ENCODE measurements around the gene HOMER1.
A peak's percentile ranks its signal among the peaks of the same experiment; 100 is the strongest.
"Not testable (repeated sequence)": the region's sequence is repeated elsewhere in the genome, so short reads cannot be mapped to it uniquely, and the experiment has no call there.

The HOMER1 gene

GRCh38 chr5:79518718-79519117 lies 4.8 kb upstream of the HOMER1 start:
- H3K27ac ChIP-seq = no peak overlapping the region

DNA sequence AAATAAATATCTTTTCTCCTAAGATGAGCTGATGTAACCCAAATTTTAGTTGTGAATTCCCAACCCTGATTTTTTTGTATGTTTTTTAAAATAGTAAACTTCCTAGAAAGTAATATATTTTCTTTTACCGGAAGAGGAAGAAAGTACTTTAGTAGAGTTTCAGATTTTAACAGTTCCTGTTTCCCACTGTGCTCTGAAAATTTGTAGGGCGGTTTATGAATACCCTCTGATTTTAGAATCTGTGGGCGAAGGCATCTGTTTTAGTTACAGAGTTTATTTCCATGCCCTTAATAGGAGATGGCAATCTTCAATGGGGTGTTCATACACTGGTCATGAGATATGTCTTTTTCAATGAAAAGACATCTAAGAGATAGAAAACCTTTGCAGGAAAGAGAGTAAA lies 3.7 kb upstream of the HOMER1 start:
- no peak overlapping the region for H3K27ac ChIP-seq
- no peak overlapping the region for H3K4me3 ChIP-seq

More at GRCh38 chr5:79518718-79519117, 4.8 kb upstream of the HOMER1 start:
- H3K4me3 ChIP-seq = no peak overlapping the region

GRCh38 chr5:79516986-79517385 lies 3.1 kb upstream of the HOMER1 start:
- H3K27ac ChIP-seq = no peak overlapping the region
- H3K4me3 ChIP-seq = no peak overlapping the region

GRCh38 chr5:79516331-79516730 lies 2.4 kb upstream of the HOMER1 start:
- H3K27ac ChIP-seq = not testable (repeated sequence)

GRCh38 chr5:79514391-79515105 lies 614 bp upstream of the HOMER1 start:
- Histone ChIP-seq H3K27ac (peak overlapping the region; percentile 66 to 99 (median 96)), H3K4me3 (peak overlapping the region; percentile 65 to 94 (median 91))

More at GRCh38 chr5:79516331-79516730, 2.4 kb upstream of the HOMER1 start:
- not testable (repeated sequence) for H3K4me3 ChIP-seq

DNA sequence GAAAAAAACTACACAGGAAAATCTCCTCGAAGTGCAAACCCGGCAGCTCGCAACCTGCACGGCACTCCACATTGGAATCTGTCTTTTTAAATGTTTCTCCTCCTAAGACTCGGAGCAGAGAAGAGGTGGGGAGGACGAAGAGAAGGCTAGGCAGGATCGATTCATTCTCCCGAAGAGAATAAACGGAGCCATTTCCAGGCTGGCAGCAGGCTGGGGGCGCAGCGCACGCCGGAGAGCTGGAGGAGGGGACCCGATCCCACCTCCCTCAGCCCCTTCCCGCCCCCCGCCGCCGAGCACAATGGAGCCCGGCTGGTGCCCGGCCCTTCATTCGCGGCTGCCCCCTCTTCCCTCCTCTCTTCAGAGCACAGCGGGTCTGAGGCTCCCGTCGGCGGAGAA lies 628 bp downstream of the HOMER1 start:
- Histone ChIP-seq H3K27ac (peak overlapping the region; percentile 66 to 99 (median 96)), H3K4me3 (peak overlapping the region; percentile 65 to 94 (median 91))

- peak overlapping the region in 14 of 21 experiments; percentile 85 to 98 (median 96) for H3K27ac ChIP-seq
- H3K4me3 ChIP-seq = peak overlapping the region; percentile 65 to 94 (median 91)
Measured at GRCh38 chr5:79512471-79513307, 1.2 kb downstream of the HOMER1 start.

GRCh38 chr5:79512049-79512448 lies 1.9 kb downstream of the HOMER1 start:
- H3K27ac ChIP-seq = no peak overlapping the region
- peak overlapping the region; percentile 65 to 94 (median 91) for H3K4me3 ChIP-seq

GRCh38 chr5:79510638-79511037 lies 3.3 kb downstream of the HOMER1 start:
- H3K27ac ChIP-seq = no peak overlapping the region
- H3K4me3 ChIP-seq = no peak overlapping the region

- Histone ChIP-seq H3K4me3 (no peak overlapping the region), H3K27ac (no peak overlapping the region)
Measured at GRCh38 chr5:79509244-79509885, 4.6 kb downstream of the HOMER1 start.

DNA sequence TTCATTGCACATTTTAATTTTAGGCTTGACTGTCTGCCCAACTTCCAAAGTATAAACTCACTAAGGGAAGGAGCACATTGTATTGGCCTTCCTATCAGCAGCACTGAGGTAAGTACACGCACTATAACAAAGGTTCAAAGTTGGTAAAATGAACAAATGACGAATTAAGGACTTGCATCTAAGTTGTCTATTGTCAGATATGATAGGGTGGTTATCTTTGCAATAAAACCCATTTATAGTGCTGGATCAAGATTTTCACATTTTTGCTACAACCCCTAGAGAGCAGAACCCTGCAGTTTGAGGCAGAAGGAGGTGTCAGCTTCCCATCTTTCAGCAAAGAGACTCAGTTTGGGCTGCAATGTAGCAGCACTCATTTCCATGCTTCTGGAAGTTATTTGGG lies 5.1 kb downstream of the HOMER1 start:
- Histone ChIP-seq H3K27ac (no peak overlapping the region), H3K4me3 (no peak overlapping the region)

DNA sequence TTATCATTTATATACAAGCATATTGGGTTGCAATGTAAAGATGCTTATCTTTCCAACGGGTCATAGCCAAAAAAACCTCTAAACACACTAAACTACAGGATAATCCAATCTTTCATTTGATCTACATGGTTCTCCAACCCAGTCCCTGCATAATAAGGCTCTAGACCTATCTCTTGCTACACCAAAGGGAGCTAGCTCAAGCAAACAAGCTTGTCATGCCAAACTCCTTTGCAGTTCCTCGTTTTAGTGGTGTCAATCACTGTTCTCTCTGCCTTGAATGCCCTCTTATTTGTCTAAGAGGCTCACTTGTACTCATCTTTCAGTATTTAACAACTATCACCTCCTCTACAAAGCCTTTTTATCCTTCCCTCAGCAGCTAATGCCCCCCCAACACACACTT lies 5.6 kb downstream of the HOMER1 start:
- no peak overlapping the region for H3K4me3 ChIP-seq
- no peak overlapping the region for H3K27ac ChIP-seq

- Histone ChIP-seq H3K4me3 (no peak overlapping the region), H3K27ac (no peak overlapping the region)
Measured at GRCh38 chr5:79507251-79508205, 6.4 kb downstream of the HOMER1 start.

GRCh38 chr5:79505138-79505537 lies 8.8 kb downstream of the HOMER1 start:
- Histone ChIP-seq H3K4me3 (no peak overlapping the region), H3K27ac (no peak overlapping the region)

DNA sequence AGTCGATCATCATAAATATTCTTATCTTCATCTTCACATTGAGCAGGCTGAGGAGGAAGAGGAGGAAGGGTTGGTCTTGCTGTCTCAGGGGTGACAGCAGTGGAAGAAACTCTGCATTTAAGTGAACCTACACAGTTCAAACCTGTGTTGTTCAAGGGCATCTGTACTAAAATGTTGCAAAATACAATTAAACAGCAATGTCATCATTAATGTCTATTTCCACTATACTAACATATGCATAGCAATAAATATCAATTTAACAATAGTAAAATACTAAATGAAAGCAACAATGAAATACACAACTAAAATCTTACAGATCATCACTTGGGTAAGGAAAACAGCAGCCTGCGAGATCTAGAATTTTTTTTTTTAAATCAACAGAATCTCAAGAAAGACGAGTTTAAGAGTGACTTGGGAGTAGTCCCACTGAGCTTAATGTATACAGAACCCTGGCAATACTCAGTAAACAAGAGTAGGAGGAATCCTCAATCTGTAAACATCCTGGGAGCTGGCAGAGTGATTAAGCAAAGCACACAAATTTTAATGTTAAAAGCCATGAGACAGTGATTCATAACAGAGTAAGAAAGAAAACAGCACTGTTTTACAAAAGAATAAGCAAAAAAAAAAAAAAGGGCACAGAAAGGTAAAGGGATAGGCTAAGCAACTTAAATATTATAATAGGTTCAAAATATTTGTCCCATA lies 10.0 kb downstream of the HOMER1 start:
- Histone ChIP-seq H3K27ac (no peak overlapping the region), H3K4me3 (no peak overlapping the region)

DNA sequence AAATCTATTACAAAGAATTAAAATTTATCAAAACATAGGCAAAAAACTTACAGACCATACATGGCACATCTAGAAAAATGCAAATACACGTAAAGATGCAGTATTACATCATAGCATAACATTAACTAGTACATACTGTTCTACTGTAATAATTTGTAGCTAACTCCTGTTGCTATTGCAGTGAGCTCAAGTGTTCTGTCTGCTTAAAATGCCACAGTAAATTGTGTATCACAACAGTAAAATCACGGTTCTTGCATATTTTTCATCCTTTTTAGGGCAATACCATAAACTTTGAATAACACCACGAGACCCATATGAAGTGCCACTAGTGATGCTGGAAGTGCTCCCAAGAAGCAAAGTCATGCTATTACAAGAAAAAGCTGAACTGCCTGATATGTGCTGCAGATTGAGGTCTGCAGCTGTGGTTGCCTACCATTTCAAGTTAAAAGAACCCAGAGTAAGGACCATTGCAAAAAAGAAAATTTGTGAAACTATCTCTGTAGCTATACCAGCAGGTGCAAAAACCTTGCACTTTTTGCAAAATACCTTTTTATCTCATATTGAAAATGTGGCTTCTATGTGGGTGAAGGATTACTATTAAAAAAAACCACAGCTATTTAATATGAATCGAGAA lies 14.2 kb downstream of the HOMER1 start:
- Histone ChIP-seq H3K27ac (no peak overlapping the region), H3K4me3 (no peak overlapping the region)

DNA sequence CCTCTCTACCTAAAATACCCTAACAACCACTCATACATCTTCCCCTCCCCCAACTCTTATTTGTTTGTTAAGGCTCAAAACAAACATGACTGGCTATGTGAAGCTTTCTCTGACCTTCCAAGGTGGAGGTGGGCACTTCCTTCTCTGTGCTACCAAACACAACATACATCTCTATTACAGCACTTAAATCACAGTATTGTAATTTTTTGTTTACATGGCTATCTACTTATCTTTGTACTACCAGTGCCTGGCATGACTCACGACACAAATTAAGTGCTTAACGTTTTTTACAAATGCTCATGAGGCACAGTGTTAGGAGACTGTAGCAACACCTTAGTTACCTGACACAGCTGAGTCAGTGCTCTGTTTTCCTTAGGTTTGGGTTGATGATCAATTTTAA lies 18.6 kb downstream of the HOMER1 start:
- no peak overlapping the region for H3K27ac ChIP-seq
- no peak overlapping the region for H3K4me3 ChIP-seq

GRCh38 chr5:79493596-79494345 lies 20.2 kb downstream of the HOMER1 start:
- Histone ChIP-seq H3K27ac (no peak overlapping the region), H3K4me3 (no peak overlapping the region)
